Colonic mucosa (tissue), 4 donors: ENCODE measurements around the gene MYL12A. TPM values are rescaled to one million over a fixed set of nuclear protein-coding genes. Genes with fewer than 3 reads are reported as not detected.

ENCODE experiments used
- DNase-seq: peaks from one replicate; pipeline ENCODE4 v3.0.0-alpha.2; 2020
- H3K27ac ChIP-seq: fragments of 200-600 bp; one replicate; pipeline ENCODE4 v1.8.0; 2021
- H3K27me3 ChIP-seq: fragments of 200-600 bp; one replicate; pipeline ENCODE4 v1.8.0; 2021
- H3K36me3 ChIP-seq: fragments of 200-600 bp; one replicate; pipeline ENCODE4 v1.8.0; 2021
- H3K4me1 ChIP-seq: fragments of 200-600 bp; one replicate; pipeline ENCODE4 v1.8.0; 2021; ENCODE audit warnings: mild to moderate bottlenecking
- H3K4me3 ChIP-seq: fragments of 200-600 bp; one replicate; pipeline ENCODE4 v1.8.0; 2021
- H3K9ac ChIP-seq, 2 donors: one replicate each; pipeline ENCODE4 v1.7.0; 2013; ENCODE audit warnings: control low read depth in 2 of 2, low read depth in 2 of 2, low read length in 2 of 2
- H3K9me3 ChIP-seq: fragments of 200-600 bp; one replicate; pipeline ENCODE4 v1.8.0; 2021
- CTCF ChIP-seq: fragments of 200-600 bp; IDR thresholded peaks from one replicate; pipeline ENCODE4 v1.8.0; 2022; ENCODE audit warnings: antibody characterized with exemption, mild to moderate bottlenecking
- intact Hi-C: fragments of 100-400 bp; cut with DNase I; formaldehyde crosslinking; loops from one replicate; pipeline ENCODE4 v1.14.1; 2022
- total RNA-seq, 2 donors: library from RNA; stranded (reverse); fragmentation: NEBNext Ultra II Directional in 1 of 2; extraction: Animal tissue kit (Norgen Biotek cat#: 25700) in 1 of 2; gene quantifications; one replicate each; pipeline ENCODE4 v1.2.1, GENCODE V29; 2021
- donor health status: healthy.
- donor health status: DM: no; HTN: no; CAD: no.
- donor health status: DM: no; HTN: no; CAD: no.

MYL12A gene
- total RNA-seq, 2 donors from 2014 or later, result 338 to 537 TPM

DNA sequence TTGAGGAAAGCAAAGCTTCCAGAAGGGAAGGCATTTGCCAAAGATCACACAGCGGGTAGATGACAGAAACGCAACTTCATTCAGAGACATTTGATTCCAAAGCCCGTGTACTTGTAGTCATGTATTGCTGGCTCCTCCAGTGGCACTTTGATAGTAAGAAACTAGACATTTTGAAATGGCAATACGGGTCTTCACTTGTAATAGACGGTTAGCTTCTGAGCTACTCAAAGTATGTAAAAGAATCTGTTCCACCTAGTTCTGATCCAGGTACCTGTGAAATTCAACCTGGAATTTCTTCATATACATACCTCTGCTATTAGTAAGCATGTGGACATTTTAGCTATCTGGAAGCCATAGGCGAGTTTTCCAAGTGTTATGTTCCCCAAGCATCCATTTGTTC lies 26.1 kb upstream of the MYL12A start:
- TF ChIP-seq CTCF, result no peak
- Histone ChIP-seq H3K27ac (no peak overlapping the region), H3K9ac (no peak overlapping the region)

DNA sequence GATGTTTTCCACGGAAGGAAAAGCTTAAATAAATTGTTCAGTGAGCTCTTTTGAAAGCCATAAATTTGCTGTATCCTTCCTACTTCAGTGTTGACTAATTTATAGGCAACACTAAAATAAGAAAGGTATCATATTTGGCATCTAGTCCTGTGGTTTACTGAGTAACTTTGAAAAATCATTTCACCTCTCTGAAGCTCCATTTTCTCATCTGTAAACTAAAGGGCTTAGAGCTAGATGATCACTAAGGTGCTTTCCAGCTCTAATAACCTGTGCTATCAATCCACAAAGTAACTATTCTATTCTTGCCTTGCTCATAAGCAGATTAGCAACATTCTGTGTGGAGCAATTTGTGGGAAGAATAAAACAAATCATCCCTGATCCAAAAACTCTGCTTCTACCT lies 24.2 kb upstream of the MYL12A start:
- Histone ChIP-seq H3K27me3 (no peaks in the 10 kb centered on the region), H3K9ac (no peak overlapping the region), H3K36me3 (no peaks in the 10 kb centered on the region), H3K27ac (no peak overlapping the region), H3K4me1 (no peaks in the 10 kb centered on the region), H3K4me3 (no peak overlapping the region), H3K9me3 (no peaks in the 10 kb centered on the region)
- intact Hi-C loops, result no loop called here
- no peak for TF ChIP-seq CTCF
- DNase-seq, result no peak

More for the DNA sequence above, 26.1 kb upstream of the MYL12A start:
- H3K36me3 ChIP-seq, result no peaks in the 10 kb centered on the region
- intact Hi-C loops, result no loop called here
- H3K4me1 ChIP-seq, result no peaks in the 10 kb centered on the region
- H3K4me3 ChIP-seq, result no peak overlapping the region
- no peaks in the 10 kb centered on the region for H3K9me3 ChIP-seq
- no peak for DNase-seq
- H3K27me3 ChIP-seq, result no peaks in the 10 kb centered on the region

GRCh38 chr18:3224223-3224622 lies 23.4 kb upstream of the MYL12A start:
- Histone ChIP-seq H3K4me3 (no peak overlapping the region), H3K9ac (no peak overlapping the region), H3K36me3 (no peaks in the 10 kb centered on the region), H3K4me1 (no peaks in the 10 kb centered on the region), H3K9me3 (no peaks in the 10 kb centered on the region), H3K27me3 (no peaks in the 10 kb centered on the region), H3K27ac (no peak overlapping the region)
- intact Hi-C loops, result no loop called here
- no peak for TF ChIP-seq CTCF
- DNase-seq, result no peak

DNA sequence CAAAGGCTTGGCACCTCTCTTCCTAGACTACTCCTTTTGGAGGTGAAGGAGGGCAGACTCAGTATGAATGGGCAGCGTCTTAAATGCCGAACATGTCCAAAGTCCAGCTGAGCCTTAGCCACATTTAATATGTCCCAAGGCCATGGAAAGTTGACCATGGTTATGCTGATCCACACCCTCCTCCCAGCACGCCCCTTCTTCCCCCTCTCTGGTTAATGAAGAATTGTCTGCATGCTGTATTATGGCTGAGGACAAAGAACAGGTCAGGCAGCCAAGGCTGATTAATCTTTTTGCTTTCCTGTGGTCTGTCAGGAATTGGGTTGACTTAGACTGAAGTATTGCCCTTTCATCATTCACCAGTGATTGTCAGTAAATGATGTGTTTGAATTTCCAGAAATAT lies 22.0 kb upstream of the MYL12A start:
- no peak for TF ChIP-seq CTCF
- no peaks in the 10 kb centered on the region for H3K27me3 ChIP-seq
- intact Hi-C loops, result no loop called here
- H3K27ac ChIP-seq, result no peak overlapping the region
- no peaks in the 10 kb centered on the region for H3K9me3 ChIP-seq
- DNase-seq, result no peak
- H3K4me1 ChIP-seq, result no peaks in the 10 kb centered on the region
- H3K36me3 ChIP-seq, result no peaks in the 10 kb centered on the region
- H3K9ac ChIP-seq, result no peak overlapping the region
- no peak overlapping the region for H3K4me3 ChIP-seq

DNA sequence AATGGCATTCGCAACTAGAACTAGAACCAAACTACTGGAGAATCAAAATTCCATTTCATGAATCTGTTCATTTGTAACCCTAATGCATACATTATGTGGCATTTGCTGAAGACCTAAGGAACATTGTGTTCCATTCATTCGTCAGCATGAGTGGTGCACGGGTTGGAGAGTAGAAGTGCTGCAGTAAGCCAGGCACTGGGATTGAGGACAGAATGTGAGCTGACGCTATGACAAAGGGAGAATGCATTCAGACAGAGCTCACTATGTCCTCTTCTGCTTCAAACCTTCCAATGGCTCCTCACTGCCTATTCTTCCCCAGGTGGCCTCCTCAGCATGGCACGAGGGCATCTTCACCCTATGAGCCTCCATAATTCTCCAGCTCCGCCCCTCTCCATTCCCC lies 21.6 kb upstream of the MYL12A start:
- no peaks in the 10 kb centered on the region for H3K36me3 ChIP-seq
- no peak overlapping the region for H3K4me3 ChIP-seq
- TF ChIP-seq CTCF, result no peak
- H3K9ac ChIP-seq, result no peak overlapping the region
- no peak for DNase-seq
- no peak overlapping the region for H3K27ac ChIP-seq
- no peaks in the 10 kb centered on the region for H3K4me1 ChIP-seq
- H3K27me3 ChIP-seq, result no peaks in the 10 kb centered on the region
- intact Hi-C loops, result no loop called here
- no peaks in the 10 kb centered on the region for H3K9me3 ChIP-seq
